Activated CD4-positive, alpha-beta T cell treated with anti-CD3 and anti-CD28 coated beads, Interleukin-2, amount 50 U/mL, for 48 hours (primary cell): ENCODE measurements around the gene SLC39A3.
A peak's percentile ranks its signal among the peaks of the same experiment; 100 is the strongest.

ENCODE experiments used
- DNase-seq, 2 experiments: peaks; one replicate each; pipeline ENCODE4 v3.0.0-alpha.2; 2020

The SLC39A3 gene, protein sequence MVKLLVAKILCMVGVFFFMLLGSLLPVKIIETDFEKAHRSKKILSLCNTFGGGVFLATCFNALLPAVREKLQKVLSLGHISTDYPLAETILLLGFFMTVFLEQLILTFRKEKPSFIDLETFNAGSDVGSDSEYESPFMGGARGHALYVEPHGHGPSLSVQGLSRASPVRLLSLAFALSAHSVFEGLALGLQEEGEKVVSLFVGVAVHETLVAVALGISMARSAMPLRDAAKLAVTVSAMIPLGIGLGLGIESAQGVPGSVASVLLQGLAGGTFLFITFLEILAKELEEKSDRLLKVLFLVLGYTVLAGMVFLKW

GRCh38 chr19:2739602-2740313 is at the start of gene SLC39A3:
Gene SLC39A3 (minus strand): TSS chr19:2740017. CDS start chr19:2737257, 2,760 bp downstream.
- peak; percentile 99 to 100 for DNase-seq

- no peak for DNase-seq
Measured at GRCh38 chr19:2788237-2788636, 48.4 kb upstream of the SLC39A3 start.

DNA sequence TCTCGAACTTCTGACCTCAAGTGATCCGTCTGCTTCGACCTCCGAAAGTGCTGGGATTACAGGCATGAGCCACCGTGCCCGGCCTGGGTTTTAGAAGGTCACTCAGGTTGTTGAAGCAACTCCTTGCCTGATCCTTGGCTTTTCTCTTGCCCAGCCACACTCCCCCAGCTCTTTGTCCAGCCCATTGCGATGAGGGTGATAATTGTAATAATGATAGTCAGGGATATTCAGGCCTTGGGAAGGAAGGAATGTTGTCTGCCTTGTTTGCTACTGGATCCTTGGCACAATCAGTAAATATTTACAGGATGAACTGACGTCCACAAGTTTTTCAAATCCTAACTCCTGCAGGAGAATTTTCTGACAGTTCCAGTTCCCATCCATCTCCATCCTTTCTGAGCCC is 47.3 kb upstream of the SLC39A3 start:
- DNase-seq = no peak

- peak; percentile 100 for DNase-seq
Measured at GRCh38 chr19:2785244-2785997, 45.6 kb upstream of the SLC39A3 start, which contains the start of gene THOP1. Gene THOP1 (plus strand): TSS chr19:2785503. CDS start chr19:2785663, 160 bp downstream.

- no peak for DNase-seq
Measured at GRCh38 chr19:2783781-2784145, 43.9 kb upstream of the SLC39A3 start.

DNA sequence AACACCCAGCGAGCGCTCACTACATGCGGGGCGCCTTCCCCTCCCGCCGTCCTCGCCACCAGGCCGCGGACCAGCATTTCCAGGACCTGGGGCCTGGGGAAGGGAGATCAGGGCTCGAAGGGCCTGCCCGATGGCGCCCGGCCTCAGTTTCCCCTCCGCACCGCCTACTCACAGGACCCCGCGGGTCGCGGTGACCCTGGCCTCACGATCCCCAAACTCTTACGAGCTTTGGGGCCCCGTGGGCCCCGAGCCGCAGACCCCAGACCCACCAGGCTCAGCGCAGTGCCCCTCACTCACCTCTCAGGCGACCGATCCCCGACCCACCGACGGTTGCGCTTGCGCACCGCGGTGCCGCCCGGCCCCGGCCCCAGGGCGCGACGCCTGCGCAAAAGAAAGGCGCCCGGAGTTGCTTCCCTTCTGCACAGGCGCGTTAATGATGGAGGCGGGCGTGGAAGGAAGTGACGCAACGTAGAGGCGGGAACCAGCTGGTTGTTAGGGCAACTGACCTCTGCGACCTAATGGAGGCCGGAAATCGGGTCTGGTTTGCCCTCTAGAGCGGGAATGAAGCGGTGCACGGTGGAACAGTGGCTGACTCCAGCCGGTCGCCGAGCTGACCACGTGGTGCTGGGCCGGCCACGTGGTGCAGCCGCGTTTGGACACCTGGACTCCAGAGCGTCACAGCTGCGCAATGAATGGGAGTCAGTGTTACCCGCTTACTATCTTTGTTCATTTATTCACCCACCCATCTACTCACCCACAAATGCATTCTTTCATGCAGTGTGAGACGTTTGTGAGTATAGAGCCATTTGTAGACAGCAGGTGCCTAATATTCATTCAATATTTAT is 43.3 kb upstream of the SLC39A3 start, which contains the start of gene SGTA:
TSS of gene SGTA (minus strand) at position 338 of the 845 bp plus-strand sequence. CDS start 14,205 bp downstream, outside the sequence.
- peak; percentile 97 to 98 for DNase-seq

DNA sequence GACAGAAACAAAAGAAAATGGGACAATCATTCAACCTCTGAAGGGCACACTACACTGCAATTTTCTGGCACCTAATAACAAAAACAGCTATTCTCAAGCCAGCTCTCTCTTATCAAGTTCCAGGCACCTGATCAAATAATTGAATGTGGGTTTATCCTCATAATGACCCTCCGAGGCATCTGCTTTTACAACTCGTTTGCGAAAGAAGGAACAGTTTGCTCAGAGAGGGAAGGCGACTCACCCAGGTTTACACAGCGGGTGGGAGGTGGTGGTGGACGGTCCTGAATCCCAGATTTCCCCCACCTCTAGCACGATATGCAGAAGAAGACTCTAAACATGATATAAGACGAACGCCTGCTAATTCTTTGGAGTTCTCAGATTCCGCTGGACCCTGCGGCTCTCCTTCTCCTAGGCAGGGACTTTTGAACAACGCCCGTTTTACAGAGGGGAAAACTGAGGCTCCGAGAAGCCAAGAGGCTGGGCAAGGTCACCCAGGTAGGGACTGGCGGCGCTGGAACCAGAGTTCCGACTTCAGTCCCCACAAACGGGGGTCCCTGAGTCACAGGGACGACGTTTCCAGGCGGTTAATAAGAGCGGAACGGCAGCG is 42.6 kb upstream of the SLC39A3 start:
- peak in 1 of 2 experiments; percentile 30 for DNase-seq

- no peak for DNase-seq
Measured at GRCh38 chr19:2780284-2780683, 40.5 kb upstream of the SLC39A3 start.

DNA sequence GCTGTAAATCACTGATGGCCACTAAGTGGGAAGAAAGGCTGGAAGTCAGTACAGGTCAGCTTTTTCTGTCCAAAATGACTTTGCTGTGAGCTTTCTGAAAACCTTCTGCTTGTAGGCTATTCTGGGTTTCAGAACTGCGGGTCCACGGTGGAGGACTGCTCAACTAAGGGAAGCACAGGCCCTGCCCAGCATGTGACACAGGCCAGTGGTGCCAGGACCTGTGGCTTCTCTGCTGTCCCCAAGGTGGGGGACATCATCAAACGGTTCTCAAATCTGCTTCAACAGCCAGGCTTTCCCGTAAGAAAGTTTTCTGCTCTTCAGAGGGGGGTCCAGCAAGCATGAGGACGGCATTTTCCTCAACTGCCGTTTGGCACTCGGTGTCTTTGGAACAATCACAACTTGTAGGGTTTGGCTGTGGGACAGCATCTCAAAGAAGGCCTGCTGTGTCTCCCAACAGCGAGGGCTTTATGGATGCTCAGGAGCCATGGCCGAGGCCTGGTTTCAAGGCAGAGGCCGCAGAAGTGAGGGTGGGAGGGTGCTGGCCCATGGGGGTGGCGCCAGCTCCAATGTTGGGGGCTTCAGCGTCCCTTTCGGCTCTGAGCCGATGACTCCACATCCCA is 39.4 kb upstream of the SLC39A3 start:
- no peak for DNase-seq

- no peak for DNase-seq
Measured at GRCh38 chr19:2777952-2778683, 38.3 kb upstream of the SLC39A3 start.

DNA sequence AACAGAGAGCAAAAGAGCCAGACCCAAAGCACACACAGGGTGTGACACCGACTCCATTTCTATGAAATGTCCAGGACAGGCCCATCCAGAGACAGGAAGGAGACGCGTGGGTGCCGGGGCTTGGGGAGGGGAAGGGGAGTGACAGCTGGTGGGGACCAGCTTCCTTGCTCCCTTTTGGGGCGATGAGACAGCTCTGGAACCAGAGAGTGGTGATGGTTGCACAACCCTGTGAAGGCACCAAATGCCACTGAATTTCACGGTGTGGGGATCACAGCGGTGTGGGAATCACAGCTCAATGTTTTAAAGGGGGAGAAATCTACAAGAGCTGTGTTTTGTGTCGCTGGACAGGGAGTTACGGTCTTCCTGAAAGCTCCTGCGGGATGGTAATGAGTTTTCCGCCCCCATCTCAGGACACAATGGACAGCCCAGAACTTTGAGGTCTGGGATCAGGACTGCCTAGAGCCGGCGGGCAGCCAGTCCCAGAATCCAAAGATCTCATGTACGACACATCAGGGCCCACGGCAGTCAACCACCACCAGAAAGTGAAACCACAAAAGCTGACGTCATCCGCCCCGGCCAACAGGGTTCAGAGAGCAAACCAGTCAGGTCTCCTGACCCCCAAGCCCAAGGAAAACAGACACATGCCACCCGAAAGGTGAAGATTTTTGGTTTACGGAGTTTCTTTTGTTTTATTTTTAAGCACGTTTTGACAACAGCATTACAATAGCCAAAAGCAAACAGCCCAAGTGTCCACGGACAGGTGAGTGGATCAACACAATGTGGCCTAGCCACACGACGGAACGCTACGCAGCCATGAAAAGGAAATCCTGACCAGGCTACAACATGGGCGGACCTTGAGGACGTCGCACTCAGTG is 36.0 kb upstream of the SLC39A3 start:
- DNase-seq = peak; percentile 76 to 85

- no peak for DNase-seq
Measured at GRCh38 chr19:2774953-2775555, 35.2 kb upstream of the SLC39A3 start.

- DNase-seq = no peak
Measured at GRCh38 chr19:2774083-2774679, 34.4 kb upstream of the SLC39A3 start.

DNA sequence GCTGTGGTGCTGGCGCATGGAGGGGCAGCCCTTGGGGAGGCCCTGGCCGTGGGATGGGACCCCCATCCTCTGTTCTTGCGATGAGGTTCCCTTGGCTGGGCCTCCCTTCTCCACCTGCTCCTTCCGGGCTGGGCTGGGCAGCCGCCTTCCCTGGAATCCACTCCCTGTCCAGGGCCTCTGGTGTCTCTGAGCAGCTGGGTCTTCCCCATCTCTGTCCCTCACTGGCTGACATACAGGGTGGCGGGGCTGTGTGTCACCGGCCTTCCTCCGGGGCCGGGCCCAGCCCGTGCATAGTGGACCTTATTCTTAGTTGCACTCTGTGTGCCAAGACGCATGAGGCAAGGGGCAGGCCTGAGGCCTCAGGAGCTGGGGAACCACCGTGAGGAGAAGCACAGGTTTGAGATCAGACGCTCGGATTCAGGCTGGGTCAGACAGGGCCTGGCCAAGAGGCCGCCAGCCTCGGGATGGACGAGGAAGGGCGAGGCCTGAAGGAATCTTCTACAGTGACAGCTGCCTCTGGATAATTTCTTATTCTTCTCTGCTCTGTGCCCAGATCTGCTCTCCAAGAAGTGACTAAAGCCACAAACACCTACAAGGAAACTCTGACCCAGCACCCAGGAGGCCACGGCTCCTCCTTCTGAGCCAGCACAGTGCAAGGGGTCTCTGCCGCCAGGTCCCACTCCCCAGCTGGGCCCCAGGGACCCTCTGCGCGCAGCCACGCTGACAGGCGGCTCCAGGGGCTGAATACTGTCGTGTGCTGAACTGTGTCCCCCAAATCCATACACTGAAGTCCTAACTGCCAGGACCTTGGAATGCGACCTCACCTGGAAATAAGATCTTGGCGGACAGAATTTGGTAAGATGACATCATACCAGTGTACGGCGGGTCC is 32.2 kb upstream of the SLC39A3 start:
- DNase-seq = no peak

- no peak for DNase-seq
Measured at GRCh38 chr19:2770055-2771013, 30.5 kb upstream of the SLC39A3 start.

GRCh38 chr19:2769218-2769617 is 29.4 kb upstream of the SLC39A3 start:
- no peak for DNase-seq
